Measurements from ENCODE around the gene KLF2. TPM values are rescaled to one million over a fixed set of nuclear protein-coding genes. Genes with fewer than 3 reads are reported as not detected.
"Not testable (repeated sequence)": the region's sequence is repeated elsewhere in the genome, so short reads cannot be mapped to it uniquely, and the experiment has no call there.

Gene KLF2
- total RNA-seq, 1 donor from 2014 or later = 177 TPM

GRCh38 chr19:16335226-16335625 is 10.6 kb downstream of the KLF2 start:
- intact Hi-C loops (cut with micrococcal nuclease) = no loop called here

- intact Hi-C loops (cut with micrococcal nuclease) = no loop called here
Measured at GRCh38 chr19:16336571-16336970, 11.9 kb downstream of the KLF2 start.

GRCh38 chr19:16337809-16338469 is 13.3 kb downstream of the KLF2 start:
- intact Hi-C loops (cut with micrococcal nuclease) = no loop called here

GRCh38 chr19:16338470-16339360 is 14.1 kb downstream of the KLF2 start:
- intact Hi-C loops (cut with micrococcal nuclease) = loop anchor here (1.0 kb wide), 1 partner anchor 29 kb away; no protein-coding TSS in a partner anchor

GRCh38 chr19:16339361-16339725 is 14.7 kb downstream of the KLF2 start:
- intact Hi-C loops (cut with micrococcal nuclease) = loop anchor here (1.0 kb wide), 1 partner anchor 28 kb away; no protein-coding TSS in a partner anchor

- intact Hi-C loops (cut with micrococcal nuclease) = no loop called here
Measured at GRCh38 chr19:16340092-16340491, 15.5 kb downstream of the KLF2 start.

- intact Hi-C loops (cut with micrococcal nuclease) = no loop called here
Measured at GRCh38 chr19:16340654-16341053, 16.0 kb downstream of the KLF2 start.

GRCh38 chr19:16342002-16342715 is 17.5 kb downstream of the KLF2 start:
- intact Hi-C loops (cut with micrococcal nuclease) = loop anchor here (1.0 kb wide), 3 partner anchors 12 to 29 kb away; no protein-coding TSS in a partner anchor

- intact Hi-C loops (cut with micrococcal nuclease) = no loop called here
Measured at GRCh38 chr19:16343156-16343555, 18.5 kb downstream of the KLF2 start.

- intact Hi-C loops (cut with micrococcal nuclease) = no loop called here
Measured at GRCh38 chr19:16345457-16345856, 20.8 kb downstream of the KLF2 start.

- intact Hi-C loops (cut with micrococcal nuclease) = not testable (repeated sequence)
Measured at GRCh38 chr19:16347099-16347498, 22.5 kb downstream of the KLF2 start.

- intact Hi-C loops (cut with micrococcal nuclease) = no loop called here
Measured at GRCh38 chr19:16347706-16348105, 23.1 kb downstream of the KLF2 start.

- intact Hi-C loops (cut with micrococcal nuclease) = no loop called here
Measured at GRCh38 chr19:16349551-16350152, 25.0 kb downstream of the KLF2 start.

GRCh38 chr19:16351133-16351809 is 26.6 kb downstream of the KLF2 start:
- intact Hi-C loops (cut with micrococcal nuclease) = no loop called here

- intact Hi-C loops (cut with micrococcal nuclease) = no loop called here
Measured at GRCh38 chr19:16355293-16356043, 30.8 kb downstream of the KLF2 start.

GRCh38 chr19:16358456-16358855 is 33.8 kb downstream of the KLF2 start:
- intact Hi-C loops (cut with micrococcal nuclease) = no loop called here

GRCh38 chr19:16359074-16359473 is 34.4 kb downstream of the KLF2 start:
- intact Hi-C loops (cut with micrococcal nuclease) = no loop called here

GRCh38 chr19:16359964-16360363 is 35.3 kb downstream of the KLF2 start:
- intact Hi-C loops (cut with micrococcal nuclease) = loop anchor here (1.0 to 10.0 kb wide), 2 partner anchors 11 to 525 kb away; no protein-coding TSS in a partner anchor

GRCh38 chr19:16360738-16361137 is 36.1 kb downstream of the KLF2 start:
- intact Hi-C loops (cut with micrococcal nuclease) = loop anchor here (1.0 to 10.0 kb wide), 2 partner anchors 11 to 526 kb away; no protein-coding TSS in a partner anchor

GRCh38 chr19:16361254-16361653 is 36.6 kb downstream of the KLF2 start:
- intact Hi-C loops (cut with micrococcal nuclease) = loop anchor here (10.0 kb wide), 1 partner anchor 526 kb away; no protein-coding TSS in a partner anchor

All from T-helper 1 cell treated with Interleukin-12 subunit alpha and Interleukin-12 subunit beta and Interleukin-4 antibody, amounts not matched to agents 30 ng/mL and 1 ng/mL, for 36 hours (primary cell).